ENCODE data around the gene KSR1.

DNA sequence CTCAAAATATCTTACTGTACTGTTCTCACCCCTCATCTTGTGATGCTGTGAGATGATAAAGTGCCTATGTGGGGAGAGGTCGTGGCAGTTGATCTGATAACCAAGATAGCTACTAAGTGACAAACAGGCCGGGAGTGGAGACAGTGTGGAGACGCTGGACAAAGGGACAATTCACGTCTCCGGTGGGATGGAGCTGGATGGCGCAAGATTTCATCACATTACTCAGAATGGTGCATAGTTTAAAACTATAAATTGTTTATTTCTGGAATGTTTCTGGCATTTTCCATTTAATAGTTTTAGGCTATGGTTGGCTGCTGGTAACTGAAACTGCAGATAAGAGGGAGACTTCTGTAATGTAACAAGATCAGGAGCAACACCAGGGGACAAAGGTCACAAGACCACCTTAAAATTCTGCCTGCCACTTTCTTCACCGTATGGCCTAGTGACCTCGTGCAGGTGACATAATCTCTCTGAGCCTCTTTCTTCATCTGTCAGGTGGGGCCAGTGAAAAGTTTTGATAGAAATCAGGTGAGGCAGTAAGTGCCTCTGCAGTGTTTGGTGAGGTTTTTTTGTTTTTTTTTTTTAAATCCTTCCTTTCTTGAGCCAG, 120.3 kb downstream of the KSR1 start:
- no peak for TF ChIP-seq POLR2A (IDR thresholded peaks at IDR 0.05)
- TF ChIP-seq, protein P1, sequence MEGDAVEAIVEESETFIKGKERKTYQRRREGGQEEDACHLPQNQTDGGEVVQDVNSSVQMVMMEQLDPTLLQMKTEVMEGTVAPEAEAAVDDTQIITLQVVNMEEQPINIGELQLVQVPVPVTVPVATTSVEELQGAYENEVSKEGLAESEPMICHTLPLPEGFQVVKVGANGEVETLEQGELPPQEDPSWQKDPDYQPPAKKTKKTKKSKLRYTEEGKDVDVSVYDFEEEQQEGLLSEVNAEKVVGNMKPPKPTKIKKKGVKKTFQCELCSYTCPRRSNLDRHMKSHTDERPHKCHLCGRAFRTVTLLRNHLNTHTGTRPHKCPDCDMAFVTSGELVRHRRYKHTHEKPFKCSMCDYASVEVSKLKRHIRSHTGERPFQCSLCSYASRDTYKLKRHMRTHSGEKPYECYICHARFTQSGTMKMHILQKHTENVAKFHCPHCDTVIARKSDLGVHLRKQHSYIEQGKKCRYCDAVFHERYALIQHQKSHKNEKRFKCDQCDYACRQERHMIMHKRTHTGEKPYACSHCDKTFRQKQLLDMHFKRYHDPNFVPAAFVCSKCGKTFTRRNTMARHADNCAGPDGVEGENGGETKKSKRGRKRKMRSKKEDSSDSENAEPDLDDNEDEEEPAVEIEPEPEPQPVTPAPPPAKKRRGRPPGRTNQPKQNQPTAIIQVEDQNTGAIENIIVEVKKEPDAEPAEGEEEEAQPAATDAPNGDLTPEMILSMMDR (IDR thresholded peaks at IDR 0.05), result no peak
